GM12878 (cell line): Measurements from ENCODE around the gene OR9Q1. TPM values are rescaled to one million over a fixed set of nuclear protein-coding genes. Genes with fewer than 3 reads are reported as not detected.

ENCODE experiments used
- ATAC-seq: fragments of 200-7000 bp; cut with Tn5 transposase; 3 replicates; pipeline ENCODE4 v1.9.1; 2020; ENCODE audit warnings: mild to moderate bottlenecking, moderate library complexity
- BruUV-seq: library from RNA; stranded (reverse); fragments of 400-500 nt; replicated peaks from 2 replicates; lab custom pipeline; 2021; lab: Mats Ljungman, UMichigan
- CTCF ChIA-PET: fragments of 300-600 bp; sonication (Branson Sonifier 250); formaldehyde crosslinking; extraction: SDS; loops from one replicate; lab custom pipeline; 2021; ENCODE audit warnings: inconsistent platforms; lab: Yijun Ruan, JAX
- POLR2A ChIA-PET: fragments of 350-600 bp; formaldehyde crosslinking; extraction: SDS; loops from one replicate; lab custom pipeline; 2021; ENCODE audit warnings: inconsistent platforms; lab: Charles Lee
- RAD21 ChIA-PET: fragments of 300-600 bp; sonication (Branson Sonifier 250); formaldehyde crosslinking; loops from one replicate; lab custom pipeline; 2023; ENCODE audit warnings: antibody characterized with exemption; ENCODE audit not compliant: unreplicated experiment; lab: Charles Lee
- SMC1A ChIA-PET: fragments of 300-600 bp; sonication (Branson Sonifier 250); formaldehyde crosslinking; loops from one replicate; lab custom pipeline; 2023; ENCODE audit not compliant: unreplicated experiment, uncharacterized antibody; lab: Charles Lee
- DNase-seq: peaks from one replicate; pipeline ENCODE4 v3.0.0-alpha.2; 2011; ENCODE audit warnings: low read depth, low spot score
- FAIRE-seq: peaks from 3 replicates; lab custom pipeline; 2011; peaks lifted over from hg19 to GRCh38; lab: Jason Lieb, UNC
- H2AFZ ChIP-seq: 2 replicates; pipeline ENCODE4 v1.6.0; 2011; ENCODE audit warnings: low read depth, low read length, control low read depth; ENCODE audit not compliant: control insufficient read depth
- H3K27ac ChIP-seq: 2 replicates; pipeline ENCODE4 v1.5.1; 2011; ENCODE audit warnings: control low read depth; ENCODE audit not compliant: control insufficient read depth, insufficient read depth
- H3K27me3 ChIP-seq, 2 experiments: replicated peaks in 1 of 2; 2 replicates each; pipeline versions ENCODE4 v1.6.0 to v1.6.1; 2011; ENCODE audit warnings: low read length in 1 of 2; ENCODE audit not compliant: control insufficient read depth in 2 of 2, insufficient read depth in 2 of 2
- H3K36me3 ChIP-seq, 2 experiments: 2 replicates each; pipeline ENCODE4 v1.5.1; 2011; ENCODE audit warnings: low read length in 1 of 2; ENCODE audit not compliant: control insufficient read depth in 2 of 2, insufficient read depth in 2 of 2
- H3K4me1 ChIP-seq: 2 replicates; pipeline ENCODE4 v1.6.1; 2011; ENCODE audit warnings: mild to moderate bottlenecking, low read length, moderate library complexity, mixed read lengths; ENCODE audit not compliant: control insufficient read depth, insufficient read depth
- H3K4me2 ChIP-seq: 2 replicates; pipeline ENCODE4 v1.6.0; 2011; ENCODE audit warnings: control low read depth; ENCODE audit not compliant: control insufficient read depth, insufficient read depth
- H3K4me3 ChIP-seq: fragments of 200-600 bp; sonication (generic); 2 replicates; pipeline ENCODE4 v1.5.1; 2016
- H3K79me2 ChIP-seq: 2 replicates; pipeline ENCODE4 v1.6.0; 2011; ENCODE audit warnings: low read length; ENCODE audit not compliant: control insufficient read depth, insufficient read depth
- H3K9ac ChIP-seq: 2 replicates; pipeline ENCODE4 v1.8.0; 2011; ENCODE audit warnings: low read length, control low read depth, mixed read lengths; ENCODE audit not compliant: control insufficient read depth, insufficient read depth
- H3K9me3 ChIP-seq: replicated peaks from 3 replicates; pipeline ENCODE4 v1.5.1; 2011; ENCODE audit warnings: mild to moderate bottlenecking, low read length; ENCODE audit not compliant: control insufficient read depth, insufficient read depth
- H4K20me1 ChIP-seq: 2 replicates; pipeline ENCODE4 v1.6.0; 2011; ENCODE audit not compliant: control insufficient read depth, insufficient read depth
- CEBPB ChIP-seq, 2 experiments: fragments of 150-350 bp in 1 of 2; IDR thresholded peaks; 2 replicates each; pipeline ENCODE4 v1.6.1; 2012 to 2014; ENCODE audit warnings: low read depth in 2 of 2, low read length in 2 of 2, borderline replicate concordance in 1 of 2, inconsistent platforms in 1 of 2
- KDM1A ChIP-seq: fragments of 200-600 bp; sonication (generic); IDR thresholded peaks from 2 replicates; pipeline ENCODE4 v1.6.1; 2016; ENCODE audit warnings: borderline replicate concordance
- TARDBP ChIP-seq: IDR thresholded peaks from 2 replicates; pipeline ENCODE4 v1.6.1; 2016; ENCODE audit warnings: borderline replicate concordance
- WGBS: methylation state at CpG from one replicate; pipeline ENCODE4 v1.1.6; 2016; ENCODE audit warnings: low lambda C conversion rate; ENCODE audit not compliant: insufficient replicate concordance, insufficient coverage; ENCODE audit errors: missing lambda C conversion rate; 5-methylcytosine and 5-hydroxymethylcytosine counted together
- in situ Hi-C: fragments of 300-500 bp; cut with MboI; formaldehyde crosslinking; loops from 9 replicates; pipeline ENCODE4 v1.14.3; 2018; ENCODE audit warnings: mixed read lengths
- intact Hi-C: fragments of 100-400 bp; cut with micrococcal nuclease; formaldehyde crosslinking; loops from one replicate; pipeline ENCODE4 v1.14.2; 2022; ENCODE audit not compliant: unreplicated experiment
- polyA plus RNA-seq, 11 experiments: library from polyadenylated mRNA; depleted of rRNA in 4 of 11; unstranded in 6 of 11; stranded (reverse) in 5 of 11; fragments of >200 nt; fragmentation: Nextera tagmentation in 4 of 11; fragmentation: Illumina TruSeq in 1 of 11; extraction: Ambion mirVana in 4 of 11; extraction: Trizol in 1 of 11; gene quantifications; 1 replicate in 1 of 11; 2 replicates in 10 of 11; pipeline versions ENCODE4 v1.2.1 to v1.2.3, GENCODE V29; 2011 to 2016; ENCODE audit warnings: inconsistent platforms in 2 of 11, missing spikeins in 2 of 11, low read depth in 1 of 11
- total RNA-seq, 4 experiments: library from RNA; depleted of rRNA in 3 of 4; stranded (reverse); fragments of >200 nt in 3 of 4; fragmentation: Illumina TruSeq in 1 of 4; extraction: Trizol in 1 of 4; gene quantifications; 2 replicates each; pipeline versions ENCODE4 v1.2.1 to v1.2.3, GENCODE V29; 2013 to 2021

Gene OR9Q1
- total and polyA plus RNA-seq, 10 of the 15 experiments (the other 5 are each of a cell fraction or from before 2014, with no cell fraction given) = not detected

DNA sequence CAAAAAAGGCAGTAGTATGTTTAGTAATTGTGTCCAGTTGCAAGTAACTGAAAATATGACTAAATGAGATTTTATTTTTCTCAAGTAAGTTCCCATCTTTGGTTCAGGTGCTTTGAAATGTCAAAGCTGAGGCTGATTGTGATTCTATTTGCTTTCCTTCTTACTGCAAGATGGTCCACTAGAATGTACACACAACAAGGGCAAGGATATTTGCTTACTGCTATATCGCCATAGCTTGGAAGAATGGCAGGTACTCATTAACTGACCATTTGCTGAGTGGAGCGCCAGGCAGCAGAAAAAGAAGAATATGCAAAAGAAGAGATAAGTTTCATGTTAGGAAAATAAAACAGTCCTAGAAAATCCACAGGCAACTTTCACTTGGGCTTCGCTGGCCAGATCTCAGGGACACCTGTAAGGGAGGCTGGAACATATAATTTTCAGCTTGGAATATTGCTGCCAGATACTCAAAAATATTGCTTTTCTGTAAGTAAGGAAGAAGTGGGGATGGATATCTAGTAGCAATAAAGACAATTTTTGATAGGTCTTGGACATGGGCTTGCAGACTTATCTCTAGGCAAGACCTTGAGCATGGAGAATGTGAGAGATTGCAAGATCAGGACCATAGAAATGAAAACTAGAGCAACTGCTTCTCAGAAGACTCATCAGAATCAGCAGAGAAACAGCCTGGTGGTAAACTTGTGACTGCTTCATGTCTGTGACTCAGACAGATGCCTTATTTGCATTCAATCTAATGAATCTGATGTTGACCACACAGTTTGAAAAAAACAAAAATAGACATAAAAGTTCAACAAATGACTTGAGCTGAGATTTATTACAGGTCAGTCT lies 44.8 kb upstream of the OR9Q1 start:
- H3K9ac ChIP-seq = no peak overlapping the region
- intact Hi-C loops = no loop called here
- H3K4me1 ChIP-seq = no peaks in the 10 kb centered on the region
- POLR2A ChIA-PET = interaction anchor here (0.7 kb wide), 1 partner anchor 142 kb away, joined by 3 read pairs; no protein-coding TSS in a partner anchor
- RAD21 ChIA-PET = no interaction called here
- in situ Hi-C loops = no loop called here
- H3K4me2 ChIP-seq = no peak overlapping the region
- no peaks in the 10 kb centered on the region for H3K36me3 ChIP-seq
- ATAC-seq = no peak
- no peaks in the 10 kb centered on the region for H3K79me2 ChIP-seq
- no peak for DNase-seq
- TF ChIP-seq TARDBP (no peak), KDM1A (no peak)
- TF ChIP-seq, all 136 proteins: peak for 0
- no TSS peak for BruUV-seq
- WGBS = 39% methylated on average over 3 of the region's 3 CpGs
- Histone ChIP-seq H3K27me3 (no peaks in the 10 kb centered on the region), H4K20me1 (no peaks in the 10 kb centered on the region), H3K4me3 (no peak overlapping the region), H3K9me3 (no peaks in the 10 kb centered on the region), H2AFZ (no peak overlapping the region), H3K27ac (no peak overlapping the region)
- no peak for FAIRE-seq
- ChIA-PET CTCF (no interaction called here), SMC1A (no interaction called here)

GRCh38 chr11:57979532-57980079 lies 44.1 kb upstream of the OR9Q1 start:
- Histone ChIP-seq H3K4me2 (no peak overlapping the region), H3K9ac (no peak overlapping the region), H4K20me1 (no peaks in the 10 kb centered on the region), H3K9me3 (no peaks in the 10 kb centered on the region), H3K79me2 (no peaks in the 10 kb centered on the region), H3K36me3 (no peaks in the 10 kb centered on the region), H3K4me3 (no peak overlapping the region), H2AFZ (no peak overlapping the region), H3K27me3 (no peaks in the 10 kb centered on the region), H3K27ac (no peak overlapping the region), H3K4me1 (no peaks in the 10 kb centered on the region)
- ChIA-PET POLR2A (no interaction called here), CTCF (no interaction called here), RAD21 (no interaction called here), SMC1A (no interaction called here)
- no peak for FAIRE-seq
- in situ Hi-C loops = no loop called here
- WGBS = 29% methylated on average over 1 of the region's 1 CpG
- no peak for TF ChIP-seq CEBPB (IDR thresholded peaks at IDR 0.05; ENCODE audit: borderline replicate concordance in 1 of 2, low read depth in 2 of 2, low read length in 2 of 2)
- no peak for DNase-seq
- intact Hi-C loops = no loop called here
- ATAC-seq = no peak
- no TSS peak for BruUV-seq
